H9 (cell line): Measurements from ENCODE around the gene IPO9. TPM values are rescaled to one million over a fixed set of nuclear protein-coding genes. Genes with fewer than 3 reads are reported as not detected.

ENCODE experiments used
- DNase-seq: peaks from one replicate; pipeline ENCODE4 v3.0.0-alpha.2; 2017
- H2AFZ ChIP-seq: one replicate; pipeline ENCODE4 v1.6.1; 2013; ENCODE audit warnings: mild to moderate bottlenecking, low read length, control low read depth, moderate library complexity
- H2AK5ac ChIP-seq: 2 replicates; pipeline ENCODE4 v1.6.1; 2013; ENCODE audit warnings: low read length, control low read depth, mixed read lengths; ENCODE audit not compliant: insufficient read length
- H2BK120ac ChIP-seq: one replicate; pipeline ENCODE4 v1.6.1; 2013; ENCODE audit warnings: low read depth, mild to moderate bottlenecking, low read length, control low read depth, inconsistent platforms; ENCODE audit not compliant: poor library complexity, severe bottlenecking
- H2BK12ac ChIP-seq: 2 replicates; pipeline ENCODE4 v1.6.1; 2013; ENCODE audit warnings: low read length, control low read depth, mixed read lengths, low read depth; ENCODE audit not compliant: insufficient read length
- H2BK15ac ChIP-seq: 2 replicates; pipeline ENCODE4 v1.6.1; 2013; ENCODE audit warnings: low read depth, low read length, control low read depth
- H2BK20ac ChIP-seq: one replicate; pipeline ENCODE4 v1.6.1; 2013; ENCODE audit warnings: low read depth, mild to moderate bottlenecking, low read length, control low read depth, inconsistent platforms; ENCODE audit not compliant: poor library complexity, severe bottlenecking
- H2BK5ac ChIP-seq: 2 replicates; pipeline ENCODE4 v1.6.1; 2013; ENCODE audit warnings: low read length, control low read depth, mixed read lengths; ENCODE audit not compliant: insufficient read length
- H3K14ac ChIP-seq: 2 replicates; pipeline ENCODE4 v1.6.1; 2013; ENCODE audit warnings: low read length, control low read depth; ENCODE audit not compliant: insufficient read depth
- H3K18ac ChIP-seq: 2 replicates; pipeline ENCODE4 v1.6.1; 2013; ENCODE audit warnings: low read depth, mild to moderate bottlenecking, mixed read lengths, low read length, control low read depth; ENCODE audit not compliant: insufficient read length
- H3K23ac ChIP-seq: 2 replicates; pipeline ENCODE4 v1.6.1; 2013; ENCODE audit warnings: low read length, control low read depth, mixed read lengths, low read depth; ENCODE audit not compliant: insufficient read length
- H3K23me2 ChIP-seq: 2 replicates; pipeline ENCODE4 v1.6.1; 2013; ENCODE audit warnings: low read depth, mild to moderate bottlenecking, mixed read lengths, low read length, control low read depth; ENCODE audit not compliant: insufficient read length, poor library complexity, severe bottlenecking
- H3K27ac ChIP-seq: 2 replicates; pipeline ENCODE4 v1.5.1; 2013; ENCODE audit warnings: low read length, control low read depth, mixed read lengths, low read depth; ENCODE audit not compliant: insufficient read length
- H3K27me3 ChIP-seq: 2 replicates; pipeline ENCODE4 v1.6.1; 2013; ENCODE audit warnings: low read length, control low read depth, inconsistent platforms; ENCODE audit not compliant: insufficient read depth
- H3K4ac ChIP-seq: 2 replicates; pipeline ENCODE4 v1.6.1; 2013; ENCODE audit warnings: low read depth, mild to moderate bottlenecking, control low read depth, inconsistent platforms, low read length, moderate library complexity
- H3K4me1 ChIP-seq: 2 replicates; pipeline ENCODE4 v1.6.1; 2013; ENCODE audit warnings: low read length, control low read depth, inconsistent platforms; ENCODE audit not compliant: insufficient read depth
- H3K4me2 ChIP-seq: 2 replicates; pipeline ENCODE4 v1.6.1; 2013; ENCODE audit warnings: low read length, control low read depth, mixed read lengths; ENCODE audit not compliant: insufficient read length, insufficient read depth
- H3K56ac ChIP-seq: 2 replicates; pipeline ENCODE4 v1.6.1; 2013; ENCODE audit warnings: low read depth, mild to moderate bottlenecking, mixed read lengths, low read length, control low read depth; ENCODE audit not compliant: insufficient read length
- H3K79me1 ChIP-seq: 2 replicates; pipeline ENCODE4 v1.6.1; 2013; ENCODE audit warnings: low read depth, mild to moderate bottlenecking, moderate library complexity, low read length, control low read depth, inconsistent platforms; ENCODE audit not compliant: insufficient read depth, poor library complexity, severe bottlenecking
- H3K79me2 ChIP-seq: 2 replicates; pipeline ENCODE4 v1.6.1; 2013; ENCODE audit warnings: low read length, control low read depth, inconsistent platforms; ENCODE audit not compliant: insufficient read depth
- H3K9ac ChIP-seq: 2 replicates; pipeline ENCODE4 v1.6.1; 2013; ENCODE audit warnings: low read length, control low read depth, mixed read lengths; ENCODE audit not compliant: insufficient read length; ENCODE audit errors: extremely low read depth
- H3K9me3 ChIP-seq: one replicate; pipeline ENCODE4 v1.6.1; 2013; ENCODE audit warnings: low read depth, low read length, inconsistent platforms; ENCODE audit not compliant: control insufficient read depth
- H3T11ph ChIP-seq: one replicate; pipeline ENCODE4 v1.6.1; 2013; ENCODE audit warnings: mild to moderate bottlenecking, low read length, control low read depth, inconsistent platforms
- H4K20me1 ChIP-seq: one replicate; pipeline ENCODE4 v1.6.1; 2013; ENCODE audit not compliant: control insufficient read depth, insufficient read length, insufficient read depth
- H4K5ac ChIP-seq: 2 replicates; pipeline ENCODE4 v1.6.1; 2013; ENCODE audit warnings: low read depth, mild to moderate bottlenecking, mixed read lengths, low read length, control low read depth; ENCODE audit not compliant: insufficient read length
- H4K8ac ChIP-seq: replicated peaks from 2 replicates; pipeline ENCODE4 v1.6.1; 2013; ENCODE audit warnings: low read length, control low read depth, mixed read lengths, low read depth; ENCODE audit not compliant: insufficient read length
- H4K91ac ChIP-seq: 2 replicates; pipeline ENCODE4 v1.6.1; 2013; ENCODE audit warnings: low read depth, mild to moderate bottlenecking, moderate library complexity, mixed read lengths, low read length, control low read depth; ENCODE audit not compliant: insufficient read length
- H3K27ac Mint-ChIP-seq, 3 experiments: 2 replicates in 2 of 3; 3 replicates in 1 of 3; pipeline ENCODE4 v1.8.0; 2020 to 2021; ENCODE audit warnings: mixed read lengths in 3 of 3, mild to moderate bottlenecking in 1 of 3, moderate library complexity in 1 of 3
- H3K27me3 Mint-ChIP-seq: 2 replicates; pipeline ENCODE4 v1.8.0; 2021; ENCODE audit warnings: low read depth, mild to moderate bottlenecking, moderate library complexity, mixed read lengths
- H3K36me3 Mint-ChIP-seq, 3 experiments: 2 replicates in 2 of 3; 3 replicates in 1 of 3; pipeline ENCODE4 v1.8.0; 2020 to 2021; ENCODE audit warnings: low read depth in 3 of 3, mixed read lengths in 3 of 3; ENCODE audit not compliant: insufficient read depth in 1 of 3
- H3K4me1 Mint-ChIP-seq, 2 experiments: 2 replicates each; pipeline ENCODE4 v1.8.0; 2020; ENCODE audit warnings: mixed read lengths in 2 of 2
- H3K4me3 Mint-ChIP-seq, 2 experiments: 2 replicates in 1 of 2; 3 replicates in 1 of 2; pipeline ENCODE4 v1.8.0; 2020 to 2021; ENCODE audit warnings: mild to moderate bottlenecking in 2 of 2, mixed read lengths in 2 of 2, moderate library complexity in 1 of 2
- H3K9me3 Mint-ChIP-seq, 2 experiments: 2 replicates in 1 of 2; 3 replicates in 1 of 2; pipeline ENCODE4 v1.8.0; 2020; ENCODE audit warnings: mild to moderate bottlenecking in 2 of 2, mixed read lengths in 2 of 2, moderate library complexity in 1 of 2
- WGBS: extraction: QIAGEN DNeasy Blood & Tissue Kit; methylation state at CpG from one replicate; pipeline ENCODE4 v1.1.7; 2013; ENCODE audit warnings: missing lambda C conversion rate, low lambda C conversion rate, mixed read lengths; ENCODE audit not compliant: insufficient read length; ENCODE audit errors: extremely low coverage; 5-methylcytosine and 5-hydroxymethylcytosine counted together
- total RNA-seq: library from RNA; stranded (reverse); gene quantifications from 2 replicates; pipeline ENCODE4 v1.2.1, GENCODE V29; 2021
- TF ChIP-seq, protein P1 (sequence below): fragments of 200-600 bp; sonication (generic); conservative IDR thresholded peaks from 3 replicates; pipeline ENCODE4 v1.8.0; 2021; ENCODE audit warnings: antibody characterized with exemption, mild to moderate bottlenecking

Gene IPO9
- total RNA-seq, 1 experiment from 2014 or later = 104 TPM

DNA sequence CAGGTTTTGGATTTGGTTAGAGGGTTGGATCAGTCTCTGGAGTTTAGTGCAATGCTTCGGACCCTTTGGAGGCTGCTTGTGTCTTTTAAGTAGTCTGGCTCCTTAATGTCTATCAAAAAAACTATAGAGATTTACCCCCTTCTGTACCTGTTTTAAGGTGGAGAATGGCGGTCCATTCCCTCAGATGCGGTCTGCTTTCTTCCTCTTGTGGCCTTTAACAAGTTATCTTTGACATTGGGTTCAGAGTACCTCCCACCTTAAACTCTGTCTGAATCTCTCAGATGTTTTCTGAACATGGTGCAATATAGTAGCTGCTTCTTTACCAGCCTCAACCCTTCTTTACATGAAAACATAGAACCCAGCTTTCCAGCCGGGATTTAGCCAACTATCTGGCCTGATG is 2.4 kb downstream of the IPO9 start:
- H3K4ac ChIP-seq = no peak overlapping the region
- WGBS = no CpG with 5 or more reads among the region's 4 CpGs
- H4K5ac ChIP-seq = no peak overlapping the region
- H3K9me3 ChIP-seq = no peaks in the 10 kb centered on the region
- peaks cover 51% of the 10 kb centered on the region for H3K79me2 ChIP-seq
- H2BK15ac ChIP-seq = no peak overlapping the region
- H3K18ac ChIP-seq = no peak overlapping the region
- H2BK20ac ChIP-seq = no peak overlapping the region
- Mint-ChIP-seq H3K4me3 (peak overlapping the region; percentile 24 to 99; a peak in 2 of 5 replicates), H3K36me3 (peaks cover 6 to 22% (median 20%) of the 10 kb centered on the region in 3 experiments), H3K27ac (peak overlapping the region in 1 of 3 experiments; percentile 61; a peak in 2 of 7 replicates), H3K9me3 (no peaks in the 10 kb centered on the region), H3K27me3 (no peaks in the 10 kb centered on the region; the same call in none of the 2 replicates), H3K4me1 (peaks cover 35 to 40% of the 10 kb centered on the region in 2 experiments)
- no peak overlapping the region for H3K14ac ChIP-seq
- no peak overlapping the region for H2BK12ac ChIP-seq
- H4K20me1 ChIP-seq = no peaks in the 10 kb centered on the region
- no peak overlapping the region for H2BK5ac ChIP-seq
- no peak overlapping the region for H4K91ac ChIP-seq
- H3K56ac ChIP-seq = no peak overlapping the region
- peaks cover 4% of the 10 kb centered on the region for H3K79me1 ChIP-seq
- no peak for DNase-seq
- no peak overlapping the region for H4K8ac ChIP-seq
- no peak overlapping the region for H3K4me2 ChIP-seq
- H2AK5ac ChIP-seq = no peak overlapping the region
- no peak overlapping the region for H2BK120ac ChIP-seq
- H3K4me1 ChIP-seq = 0 out of 2 replicates have a peak, but pooled peaks cover 3% of the 10 kb centered on the region
- no peaks in the 10 kb centered on the region for H3K27me3 ChIP-seq
- no peak overlapping the region for H3K9ac ChIP-seq
- no peaks in the 10 kb centered on the region for H3K23me2 ChIP-seq
- no peak overlapping the region for H3K23ac ChIP-seq
- H3T11ph ChIP-seq = no peak overlapping the region
- no peak overlapping the region for H3K27ac ChIP-seq
- H2AFZ ChIP-seq = no peak overlapping the region
- TF ChIP-seq, protein P1, sequence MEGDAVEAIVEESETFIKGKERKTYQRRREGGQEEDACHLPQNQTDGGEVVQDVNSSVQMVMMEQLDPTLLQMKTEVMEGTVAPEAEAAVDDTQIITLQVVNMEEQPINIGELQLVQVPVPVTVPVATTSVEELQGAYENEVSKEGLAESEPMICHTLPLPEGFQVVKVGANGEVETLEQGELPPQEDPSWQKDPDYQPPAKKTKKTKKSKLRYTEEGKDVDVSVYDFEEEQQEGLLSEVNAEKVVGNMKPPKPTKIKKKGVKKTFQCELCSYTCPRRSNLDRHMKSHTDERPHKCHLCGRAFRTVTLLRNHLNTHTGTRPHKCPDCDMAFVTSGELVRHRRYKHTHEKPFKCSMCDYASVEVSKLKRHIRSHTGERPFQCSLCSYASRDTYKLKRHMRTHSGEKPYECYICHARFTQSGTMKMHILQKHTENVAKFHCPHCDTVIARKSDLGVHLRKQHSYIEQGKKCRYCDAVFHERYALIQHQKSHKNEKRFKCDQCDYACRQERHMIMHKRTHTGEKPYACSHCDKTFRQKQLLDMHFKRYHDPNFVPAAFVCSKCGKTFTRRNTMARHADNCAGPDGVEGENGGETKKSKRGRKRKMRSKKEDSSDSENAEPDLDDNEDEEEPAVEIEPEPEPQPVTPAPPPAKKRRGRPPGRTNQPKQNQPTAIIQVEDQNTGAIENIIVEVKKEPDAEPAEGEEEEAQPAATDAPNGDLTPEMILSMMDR = no peak
